Fibroblast of pulmonary artery (primary cell): ENCODE data around the gene TFR2.

Experiments
- DNase-seq: peaks from one replicate; pipeline ENCODE4 v3.0.0-alpha.2; 2010; ENCODE audit warnings: low read depth
- H3K4me3 ChIP-seq: replicated peaks from 2 replicates; pipeline ENCODE4 v1.5.1; 2011; ENCODE audit warnings: low read depth, mild to moderate bottlenecking, control low read depth, low read length, moderate library complexity
- CTCF ChIP-seq: IDR thresholded peaks from 2 replicates; pipeline ENCODE4 v1.5.1; 2011; ENCODE audit warnings: mild to moderate bottlenecking, control low read depth, low read length, inconsistent platforms; ENCODE audit errors: missing control alignments

TFR2 gene

DNA sequence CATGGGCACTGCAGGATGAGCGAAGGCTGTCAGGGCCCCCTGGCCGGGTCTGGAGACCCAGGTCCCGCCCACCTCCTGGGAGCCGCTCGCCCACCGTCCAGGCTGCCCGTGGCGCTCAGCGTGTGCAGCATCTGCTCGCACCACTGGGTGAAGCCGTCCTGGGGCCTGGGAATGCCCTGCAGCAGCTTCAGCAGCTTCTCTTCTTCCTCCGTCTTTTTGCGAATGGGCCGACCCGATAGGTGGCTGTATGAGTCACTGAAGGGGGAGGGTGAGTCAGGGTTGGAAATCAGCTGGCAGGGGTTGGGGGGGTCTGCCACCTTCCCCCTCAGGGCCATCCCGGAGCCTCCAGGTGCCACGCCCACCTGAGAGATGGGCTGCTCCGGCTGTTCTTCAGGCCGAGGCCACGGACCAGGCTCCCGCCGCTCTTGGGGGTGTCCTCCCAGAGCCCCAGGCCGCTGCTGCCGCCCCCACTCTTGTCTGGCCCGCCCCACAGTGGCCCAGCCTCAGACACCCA, 40.9 kb upstream of the TFR2 start:
- DNase-seq: no peak
- H3K4me3 ChIP-seq: no peak overlapping the region
- no peak for TF ChIP-seq CTCF

DNA sequence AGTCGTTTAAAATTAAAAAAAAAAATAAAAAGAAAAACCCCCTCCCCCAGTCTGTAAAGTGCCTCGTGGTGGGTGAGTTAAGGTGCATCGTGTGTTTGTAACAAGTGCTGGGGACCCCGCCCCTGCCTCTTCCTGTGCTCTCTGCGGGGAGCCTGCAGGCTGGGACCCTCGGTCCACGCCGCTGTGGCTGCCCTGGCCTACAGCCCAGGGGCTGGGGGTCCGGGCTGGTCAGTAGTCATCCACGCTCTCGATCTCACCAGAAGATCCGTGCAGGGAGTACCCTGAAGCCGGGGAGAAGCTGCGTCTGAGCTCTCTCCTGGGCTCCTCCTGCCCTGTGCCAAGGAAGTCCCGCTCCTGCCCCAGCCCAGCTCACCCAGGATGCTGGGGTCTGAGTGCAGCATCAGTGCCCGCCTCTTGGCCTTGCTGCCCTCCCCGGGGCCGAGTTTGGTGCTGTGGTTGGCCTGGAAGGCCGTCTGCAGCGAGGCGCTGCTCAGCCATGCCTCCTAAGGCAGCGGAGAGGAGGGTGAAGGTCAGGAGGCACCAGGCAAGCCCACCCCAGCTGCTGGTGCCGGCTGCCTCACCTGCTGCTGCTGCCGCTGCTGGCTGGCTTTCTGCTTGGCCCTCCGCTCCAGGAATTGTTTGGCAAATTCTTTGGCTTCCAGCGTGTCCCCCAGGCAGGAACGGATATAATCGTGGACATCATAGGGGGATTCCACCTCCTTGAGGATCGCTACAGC, 40.3 kb upstream of the TFR2 start:
- no peak for TF ChIP-seq CTCF
- H3K4me3 ChIP-seq: no peak overlapping the region
- DNase-seq: no peak

DNA sequence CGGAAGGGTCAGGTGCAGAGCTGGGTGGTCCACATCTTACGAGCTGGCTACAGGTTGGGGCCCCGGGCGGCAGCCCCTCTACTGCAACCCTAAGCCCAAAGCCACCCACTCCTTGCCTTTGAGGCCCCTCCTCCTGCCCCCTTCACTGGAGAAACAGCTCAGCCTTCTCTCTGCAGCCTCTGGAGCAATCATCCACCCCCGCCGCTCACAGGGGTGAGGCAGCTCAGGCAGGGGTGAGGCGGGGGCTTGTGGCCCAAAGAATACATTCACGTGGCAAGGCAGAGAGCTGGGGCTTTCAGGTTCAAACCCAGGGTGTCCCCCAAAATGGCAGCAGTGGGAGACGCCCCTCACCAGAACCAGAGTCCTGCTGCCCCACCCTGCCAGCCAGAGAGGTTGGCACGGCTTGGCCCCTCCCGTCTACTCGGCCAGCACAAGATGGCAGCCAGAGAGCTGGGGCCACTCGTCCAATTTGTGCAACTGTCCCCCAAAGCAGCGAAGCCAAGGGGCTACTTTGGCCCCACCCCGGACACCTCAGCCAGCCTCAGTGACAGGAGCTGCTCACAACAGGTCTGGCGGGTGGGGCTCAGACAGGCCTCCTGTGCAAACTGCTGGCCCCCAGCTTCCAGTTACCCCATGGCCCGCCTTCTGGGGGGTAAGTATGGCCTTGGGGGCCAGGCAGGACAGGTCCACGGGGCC, 39.4 kb upstream of the TFR2 start:
- DNase-seq: no peak
- H3K4me3 ChIP-seq: no peak overlapping the region
- TF ChIP-seq CTCF: no peak

GRCh38 chr7:100679927-100680575, 38.7 kb upstream of the TFR2 start:
- H3K4me3 ChIP-seq: no peak overlapping the region
- no peak for DNase-seq
- TF ChIP-seq CTCF: no peak

- DNase-seq: no peak
- H3K4me3 ChIP-seq: no peak overlapping the region
- no peak for TF ChIP-seq CTCF
Observed at GRCh38 chr7:100679129-100679926, 38.0 kb upstream of the TFR2 start.

GRCh38 chr7:100678291-100678984, 37.1 kb upstream of the TFR2 start:
- DNase-seq: no peak
- no peak overlapping the region for H3K4me3 ChIP-seq
- TF ChIP-seq CTCF: no peak
